Activated CD4-positive, alpha-beta T cell treated with anti-CD3 and anti-CD28 coated beads, Interleukin-2, amount 50 U/mL, for 1 hour (primary cell): ENCODE results near the gene TCN2.
"Not testable (repeated sequence)": the region's sequence is repeated elsewhere in the genome, so short reads cannot be mapped to it uniquely, and the experiment has no call there.

Experiments
- DNase-seq: peaks from one replicate; pipeline ENCODE4 v3.0.0-alpha.2; 2020

TCN2 gene

DNA sequence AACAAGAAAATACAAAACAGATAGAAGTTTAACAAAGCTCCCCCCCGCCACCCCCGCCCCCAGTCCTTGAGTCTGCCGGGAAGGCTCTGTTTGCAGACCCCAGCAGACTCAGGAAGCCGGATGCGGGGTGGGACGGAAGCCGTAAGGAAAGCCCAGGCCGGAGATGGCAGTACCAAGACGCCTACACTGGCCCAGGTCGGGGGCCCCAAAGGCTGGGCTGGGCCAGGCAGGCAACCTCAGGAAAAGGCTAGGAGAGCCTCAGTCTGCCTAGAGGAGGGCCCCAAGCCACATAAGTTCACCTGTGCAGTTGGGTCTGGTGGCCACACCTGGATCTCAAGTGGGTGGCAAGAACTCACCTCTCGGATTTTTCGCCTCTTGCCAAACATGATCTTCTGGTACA is 28.5 kb upstream of the TCN2 start:
- DNase-seq: no peak

DNA sequence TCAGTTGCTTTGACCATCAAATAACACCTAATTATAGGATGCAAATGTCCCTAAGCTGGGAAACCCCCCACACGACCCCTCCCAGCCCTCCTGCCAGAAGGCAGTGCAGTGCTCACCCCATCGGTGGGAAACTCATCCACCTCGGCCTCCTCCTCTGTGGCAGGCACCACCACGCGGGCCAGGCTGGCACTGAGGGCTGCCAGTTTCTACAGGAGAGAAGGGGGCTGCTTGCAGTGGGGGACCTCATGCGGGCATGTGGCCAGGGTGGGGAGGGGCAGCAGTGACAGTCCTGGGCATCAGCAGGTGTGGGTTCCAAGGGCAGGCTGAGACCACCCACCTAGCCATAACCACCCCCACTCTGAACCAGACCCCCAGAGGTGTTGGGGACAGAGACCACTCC is 26.1 kb upstream of the TCN2 start:
- no peak for DNase-seq

DNA sequence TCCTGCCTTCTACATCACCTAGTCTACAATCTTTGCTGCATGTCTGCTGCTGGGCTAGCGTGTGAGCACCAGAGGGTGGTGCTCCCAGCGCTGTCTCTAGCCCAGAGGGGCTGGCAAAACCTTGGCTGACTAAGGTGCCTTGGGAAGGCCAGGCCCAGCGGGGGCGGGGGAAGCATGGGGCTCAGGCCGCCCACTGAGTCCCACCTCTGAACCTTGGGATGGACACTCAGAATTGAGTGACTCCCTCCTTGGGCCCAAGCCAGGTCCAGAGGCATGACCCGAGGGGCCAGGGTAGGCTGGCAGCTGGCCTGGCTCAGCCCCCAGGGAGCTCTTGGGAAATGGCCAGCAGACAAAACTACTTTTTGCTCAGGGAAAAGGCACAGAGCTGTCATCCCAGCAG is 24.9 kb upstream of the TCN2 start:
- DNase-seq: no peak

DNA sequence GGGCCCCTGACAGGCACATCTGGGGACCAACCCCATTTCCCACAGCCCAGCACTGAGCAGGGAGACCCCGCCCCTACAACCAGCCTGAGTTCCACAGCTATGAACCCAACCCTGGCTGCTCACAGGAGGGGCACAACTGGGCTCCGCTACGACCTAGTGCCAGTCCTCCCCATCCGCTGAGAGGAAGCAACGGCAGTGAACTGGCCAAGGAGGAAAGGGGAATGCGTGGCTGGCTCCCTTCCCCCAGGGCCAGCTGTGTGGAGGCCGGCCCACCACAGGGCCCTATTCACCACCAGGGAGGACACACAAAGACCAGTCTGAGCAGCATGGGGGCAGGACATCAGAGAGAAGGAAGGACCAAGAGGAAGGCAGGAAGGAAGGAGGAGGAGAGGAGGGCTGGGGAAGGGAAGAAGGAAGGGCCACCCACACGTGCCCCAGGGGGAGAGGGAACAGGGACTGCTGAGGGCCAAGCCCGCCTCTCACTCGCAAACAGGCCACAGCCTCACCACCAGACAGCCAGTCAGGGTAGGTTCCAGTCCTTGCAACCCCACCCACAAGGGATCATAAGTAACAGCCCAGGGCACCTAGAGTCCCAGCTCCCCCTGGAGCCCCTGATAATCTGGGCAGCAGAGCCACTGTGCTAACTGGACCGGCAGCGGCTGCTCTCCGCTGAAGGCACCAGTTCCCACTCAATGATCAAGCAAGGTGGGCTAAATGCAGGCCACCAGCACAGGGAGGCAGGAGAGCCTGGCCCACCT is 24.0 kb upstream of the TCN2 start:
- DNase-seq: no peak

DNA sequence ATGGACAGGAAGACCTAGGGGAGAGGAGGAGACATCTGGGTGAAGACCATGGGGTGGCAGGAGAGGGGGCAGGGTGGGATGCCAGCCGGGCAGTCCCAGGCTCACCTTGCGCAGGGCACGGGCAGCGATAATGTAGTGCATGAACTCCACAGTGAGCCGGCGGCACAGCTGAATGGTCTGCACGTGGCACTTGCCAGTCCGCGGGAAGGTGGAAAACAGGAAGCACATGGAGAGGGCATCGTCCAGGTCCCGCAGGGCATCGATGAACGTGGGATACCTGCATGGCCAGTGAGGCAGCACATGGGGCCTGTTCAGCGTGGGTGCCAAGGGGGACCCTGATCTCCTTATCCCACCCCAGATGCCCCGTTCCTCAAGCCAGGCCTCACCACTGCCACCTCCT is 22.5 kb upstream of the TCN2 start:
- DNase-seq: no peak

DNA sequence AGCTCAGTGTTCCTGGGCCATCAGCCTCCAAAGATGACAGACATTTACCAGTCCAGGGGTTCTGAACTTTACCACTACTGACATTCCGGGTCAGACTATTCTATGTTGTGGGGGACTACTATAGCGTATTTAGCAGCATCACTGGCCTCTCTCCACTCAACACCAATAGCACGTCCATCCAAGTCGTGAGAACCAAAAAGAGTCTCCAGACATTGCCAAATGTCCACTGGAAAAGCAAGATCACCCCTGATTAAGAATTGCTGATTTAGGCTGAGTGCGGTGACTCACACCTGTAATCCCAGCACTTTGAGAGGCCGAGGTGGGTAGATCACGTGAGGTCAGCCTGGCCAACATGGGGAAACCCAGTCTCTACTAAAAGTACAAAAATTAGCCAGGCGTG is 20.6 kb upstream of the TCN2 start:
- no peak for DNase-seq

DNA sequence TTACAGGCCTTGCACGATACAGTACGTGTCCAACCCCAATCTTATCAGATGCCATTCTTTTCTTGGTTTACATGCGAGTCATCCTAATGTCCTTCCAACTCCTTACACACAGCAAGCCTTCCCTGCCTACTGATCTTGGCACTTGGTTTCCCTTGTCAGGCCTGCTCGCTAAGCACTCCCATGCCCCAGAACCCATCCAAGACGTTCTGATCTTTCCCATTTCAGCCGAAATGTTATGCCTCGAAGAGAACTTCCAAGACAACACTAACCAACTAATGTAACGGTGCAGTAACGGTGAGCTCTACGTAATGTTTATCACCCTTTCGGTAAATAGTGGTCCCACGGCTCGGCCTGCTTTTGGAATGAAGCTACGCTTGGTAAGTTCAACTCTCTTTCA is 15.8 kb upstream of the TCN2 start:
- no peak for DNase-seq

DNA sequence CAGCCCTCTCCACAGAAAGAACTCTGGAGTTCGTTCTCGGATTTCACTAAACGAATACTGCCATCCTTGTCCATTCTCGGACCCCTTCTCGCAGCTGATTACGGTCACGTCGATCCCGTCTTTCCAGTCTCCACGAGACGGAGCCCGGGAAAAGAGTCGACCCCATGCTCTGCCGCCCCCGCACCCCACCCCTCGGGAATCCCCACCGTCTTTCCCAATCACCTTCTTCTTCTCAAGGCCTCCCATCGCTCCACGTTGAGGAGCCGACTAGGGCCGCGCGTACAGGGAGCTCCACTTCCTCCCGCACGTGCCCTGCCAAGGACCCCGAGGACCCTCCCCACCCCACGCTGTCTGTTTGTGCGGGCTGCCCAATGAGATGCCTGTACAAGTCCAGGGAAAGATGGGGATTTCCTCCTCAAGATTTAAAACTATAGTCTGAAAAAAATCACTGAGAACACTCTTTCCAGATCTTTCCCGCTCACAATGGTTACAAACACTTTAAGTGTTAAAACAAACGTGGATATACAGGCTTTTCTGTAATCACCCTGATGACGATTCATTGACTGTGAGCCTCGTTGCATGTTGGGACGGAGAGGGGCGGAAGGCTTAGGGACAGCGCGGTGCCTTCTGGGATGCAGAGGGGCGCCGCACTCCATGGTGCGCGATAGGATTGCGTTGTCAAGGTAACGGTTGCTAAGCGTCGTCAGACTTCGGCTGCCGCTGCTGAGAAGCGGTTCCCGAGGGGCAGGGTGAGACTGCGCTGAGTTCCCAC is 15.2 kb upstream of the TCN2 start, which contains the start of gene PES1:
Gene PES1 (minus strand): TSS at position 323 of the 772 bp plus-strand sequence. CDS start 77 bp downstream, at position 246.
- peak; percentile 93 for DNase-seq

DNA sequence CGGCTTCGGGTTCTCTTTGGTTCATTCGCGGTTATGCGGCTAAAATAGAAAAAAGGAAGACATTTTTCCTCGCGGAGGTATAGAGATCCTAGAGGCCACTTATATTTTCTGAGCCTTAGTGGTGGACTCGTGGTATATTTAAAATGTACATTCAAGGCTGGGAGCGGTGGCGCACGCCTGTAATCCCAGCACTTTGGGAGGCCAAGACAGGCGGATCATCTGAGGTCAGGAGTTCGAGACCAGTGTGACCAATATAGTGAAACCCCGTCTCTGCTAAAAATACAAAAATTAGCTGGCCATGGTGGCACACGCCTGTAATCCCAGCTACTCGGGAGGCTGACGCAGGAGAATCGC is 14.6 kb upstream of the TCN2 start:
- DNase-seq: not testable (repeated sequence)

DNA sequence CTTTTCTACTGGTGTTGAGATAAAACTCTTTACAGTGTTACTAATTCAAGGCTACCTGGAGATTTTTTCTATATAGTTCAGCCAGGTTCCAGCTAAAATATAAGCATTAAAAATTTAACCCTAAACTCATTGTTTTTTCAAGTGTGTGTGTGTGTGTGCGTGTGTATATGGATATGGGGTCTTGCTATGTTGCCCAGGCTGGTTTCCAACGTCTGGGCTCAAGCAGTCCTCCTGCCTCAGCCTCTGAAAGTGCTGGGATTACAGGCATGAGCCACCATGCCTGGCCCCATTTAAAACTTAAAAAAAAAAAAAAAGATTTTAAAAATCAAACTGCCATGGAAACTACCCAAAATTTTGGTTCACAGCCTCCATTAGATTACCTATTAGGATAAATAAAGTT is 10.8 kb upstream of the TCN2 start:
- DNase-seq: no peak

DNA sequence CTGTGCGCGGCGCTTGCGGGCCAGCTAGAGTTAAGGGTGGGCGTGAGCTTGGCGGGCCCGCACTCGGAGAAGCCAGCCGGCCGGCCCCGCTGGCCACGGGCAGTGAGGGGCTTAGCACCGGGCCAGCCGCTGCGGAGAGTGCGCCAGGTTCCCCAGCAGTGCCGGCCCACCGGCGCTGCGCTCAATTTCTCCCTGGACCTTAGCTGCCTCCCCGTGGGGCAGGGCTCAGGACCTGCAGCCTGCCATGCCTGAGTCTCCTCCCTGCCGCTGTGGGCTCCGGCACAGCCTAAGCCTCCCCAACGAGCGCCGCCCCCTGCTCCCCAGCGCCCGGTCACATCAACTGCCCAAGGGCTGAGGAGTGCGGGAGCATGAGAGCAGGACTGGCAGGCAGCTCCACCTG is 10.1 kb upstream of the TCN2 start:
- no peak for DNase-seq

DNA sequence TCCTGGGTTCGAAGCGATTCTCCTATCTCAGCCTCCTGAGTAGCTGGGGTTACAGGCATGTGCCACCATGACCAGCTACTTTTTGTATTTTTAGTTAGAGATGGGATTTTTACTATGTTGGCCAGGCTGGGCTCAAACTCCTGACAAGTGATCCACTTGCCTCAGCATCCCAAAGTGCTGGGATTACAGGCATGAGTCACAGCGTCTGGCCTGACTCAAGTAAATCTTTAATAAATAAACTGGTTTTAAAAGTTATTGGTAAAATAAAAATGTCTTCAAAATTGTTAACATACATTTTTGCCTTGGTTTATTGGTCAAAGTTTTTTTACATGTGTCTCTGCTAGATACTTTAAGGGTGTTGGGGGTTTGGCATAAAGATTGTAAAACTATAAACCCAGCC is 8.0 kb upstream of the TCN2 start:
- DNase-seq: no peak

DNA sequence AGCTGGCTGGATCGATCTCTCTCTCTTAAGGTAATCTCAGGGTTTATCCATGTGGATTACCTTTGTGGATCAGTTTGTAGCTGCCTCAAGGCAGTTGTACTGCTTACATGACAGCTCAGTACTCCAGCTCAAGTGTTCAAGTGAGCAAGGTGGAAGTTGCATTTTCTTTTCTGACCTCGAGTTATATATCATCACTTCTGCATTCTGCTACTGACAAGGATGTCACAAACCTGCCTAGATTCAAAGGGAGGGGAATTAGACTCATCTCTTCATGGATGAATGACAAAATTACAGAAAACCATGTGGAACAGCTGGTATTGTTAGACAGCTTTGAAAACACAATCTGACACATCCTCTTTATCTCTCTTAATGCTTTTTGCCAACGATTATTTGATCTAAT is 6.1 kb upstream of the TCN2 start:
- no peak for DNase-seq

DNA sequence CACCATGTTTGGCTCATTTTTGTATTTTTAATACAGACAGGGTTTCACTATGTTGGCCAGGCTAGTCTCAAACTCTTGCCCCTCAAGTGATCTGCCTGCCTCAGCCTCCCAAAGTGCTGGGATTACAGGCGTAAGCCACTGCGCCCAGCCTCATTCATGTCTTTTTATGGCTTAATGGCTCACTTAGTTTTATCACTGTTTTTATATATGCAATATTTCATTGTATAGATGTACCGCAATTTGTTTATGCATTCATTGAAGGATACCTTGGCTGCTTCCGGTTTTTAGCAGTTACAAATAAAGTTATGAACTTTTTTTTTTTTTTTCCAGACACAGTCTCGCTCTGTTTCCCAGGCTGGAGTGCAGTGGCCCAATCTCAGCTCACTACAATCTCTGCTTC is 5.5 kb upstream of the TCN2 start:
- no peak for DNase-seq

DNA sequence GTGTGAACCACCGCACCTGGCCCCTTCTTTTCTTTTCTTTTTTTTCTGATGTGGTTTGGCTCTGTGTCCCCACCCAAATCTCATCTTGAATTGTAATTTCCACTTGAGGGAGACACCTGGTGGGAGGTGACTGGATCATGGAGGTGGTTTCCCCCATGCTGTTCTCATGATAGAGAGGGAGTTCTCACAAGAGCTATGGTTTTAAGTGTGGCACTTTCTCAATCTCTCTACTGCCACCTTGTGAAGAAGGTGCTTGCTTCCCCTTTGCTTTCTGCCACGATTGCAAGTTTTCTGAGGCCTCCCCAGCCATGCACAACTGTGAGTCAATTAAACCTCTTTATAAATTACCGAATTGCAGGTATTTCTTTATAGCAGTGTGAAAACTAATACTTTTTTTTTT is 4.9 kb upstream of the TCN2 start:
- DNase-seq: no peak

DNA sequence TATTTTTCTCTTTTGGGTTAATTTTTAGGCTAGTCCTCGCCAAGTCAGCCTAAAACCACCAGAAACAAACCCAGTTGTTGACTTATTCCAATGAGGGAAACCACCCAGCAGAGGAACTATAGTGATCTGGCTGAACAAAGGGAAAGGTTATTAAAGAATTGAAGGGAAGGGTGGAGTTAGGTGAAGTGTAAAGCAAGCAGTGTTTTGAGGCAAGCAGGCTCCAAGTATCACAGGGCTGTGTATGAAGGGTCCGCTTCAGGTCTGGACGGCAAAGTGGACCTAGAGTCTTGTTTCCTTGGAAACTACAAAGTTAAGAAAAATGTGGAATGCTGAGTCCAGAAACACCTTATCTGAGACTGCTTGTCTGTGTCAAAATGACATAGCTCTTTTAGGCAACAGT is 3.2 kb upstream of the TCN2 start:
- no peak for DNase-seq

DNA sequence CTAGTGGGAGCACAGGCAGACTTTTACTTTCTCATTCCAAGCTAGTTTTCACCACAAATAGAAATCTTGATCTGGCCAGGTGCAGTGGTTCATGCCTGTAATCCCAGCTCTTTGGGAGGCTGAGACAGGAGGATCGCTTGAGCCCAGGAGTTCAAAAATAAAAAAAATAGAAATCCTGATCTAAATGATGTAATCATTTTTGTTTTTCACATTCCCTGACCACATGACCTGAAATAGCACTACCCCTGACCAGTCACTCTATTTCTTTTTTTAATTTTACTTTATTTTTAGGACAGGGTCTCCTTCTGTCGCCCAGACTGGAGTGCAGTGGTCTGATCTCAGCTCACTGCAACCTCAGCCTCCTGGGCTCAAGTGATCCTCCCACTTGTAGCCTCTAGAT is 2.3 kb upstream of the TCN2 start:
- DNase-seq: no peak

DNA sequence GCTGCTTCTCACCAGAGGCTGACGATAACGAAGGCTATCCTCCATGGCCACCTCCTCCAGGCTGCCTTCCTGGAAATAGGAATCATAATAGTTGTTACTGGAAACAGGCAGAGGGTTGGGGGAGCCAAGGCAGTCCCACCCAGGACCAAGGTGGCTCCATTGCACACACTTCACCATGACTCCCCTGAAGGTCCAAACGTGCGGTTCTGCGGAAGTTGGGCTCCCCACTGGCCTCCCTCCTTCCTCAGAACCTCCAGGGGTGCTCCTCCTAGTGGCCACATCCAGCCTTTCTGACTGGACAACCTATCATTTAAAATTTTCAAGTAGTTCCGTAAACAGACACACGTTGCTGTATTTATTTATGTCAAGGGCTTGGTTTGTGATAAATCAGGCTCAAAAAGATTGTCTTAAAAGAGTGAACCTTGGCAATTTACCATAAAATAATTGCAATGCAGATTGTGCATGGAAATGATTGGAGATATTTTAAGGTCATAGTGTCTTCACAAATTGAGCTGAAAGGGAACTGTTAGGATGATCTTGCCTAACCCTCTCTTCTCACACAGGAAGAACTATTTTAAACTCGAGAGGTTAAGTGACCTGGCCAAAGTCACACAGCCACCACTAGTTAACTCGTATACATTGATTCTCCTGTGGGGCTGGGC is 1.4 kb upstream of the TCN2 start:
- peak; percentile 41 for DNase-seq

DNA sequence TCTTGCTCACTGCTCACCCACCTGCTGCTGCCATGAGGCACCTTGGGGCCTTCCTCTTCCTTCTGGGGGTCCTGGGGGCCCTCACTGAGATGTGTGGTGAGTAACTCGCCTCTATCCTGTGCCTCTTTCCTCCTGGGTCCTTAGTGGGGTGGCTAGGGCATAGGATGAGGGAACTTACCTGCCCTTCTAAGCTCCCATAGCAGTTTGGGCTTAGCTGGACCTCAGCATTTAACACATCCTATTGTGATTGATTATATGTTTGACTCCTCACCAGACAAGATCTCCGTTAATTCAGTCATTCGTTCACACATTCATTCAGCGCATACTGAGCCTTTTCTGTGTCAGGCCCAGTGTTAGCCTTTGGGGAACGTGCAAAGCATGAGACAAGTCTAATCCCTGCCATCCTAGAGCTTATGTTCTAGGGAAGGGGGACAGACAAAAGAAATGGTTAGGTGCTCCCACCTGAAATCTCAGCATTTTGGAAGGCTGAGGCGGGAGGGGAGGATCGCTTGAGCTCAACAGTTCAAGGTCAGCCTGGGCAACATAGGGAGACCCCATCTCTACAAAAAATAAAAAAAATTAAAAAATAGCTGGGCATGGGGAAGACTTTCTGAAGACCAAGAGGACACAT is 441 bp downstream of the TCN2 start:
- no peak for DNase-seq

DNA sequence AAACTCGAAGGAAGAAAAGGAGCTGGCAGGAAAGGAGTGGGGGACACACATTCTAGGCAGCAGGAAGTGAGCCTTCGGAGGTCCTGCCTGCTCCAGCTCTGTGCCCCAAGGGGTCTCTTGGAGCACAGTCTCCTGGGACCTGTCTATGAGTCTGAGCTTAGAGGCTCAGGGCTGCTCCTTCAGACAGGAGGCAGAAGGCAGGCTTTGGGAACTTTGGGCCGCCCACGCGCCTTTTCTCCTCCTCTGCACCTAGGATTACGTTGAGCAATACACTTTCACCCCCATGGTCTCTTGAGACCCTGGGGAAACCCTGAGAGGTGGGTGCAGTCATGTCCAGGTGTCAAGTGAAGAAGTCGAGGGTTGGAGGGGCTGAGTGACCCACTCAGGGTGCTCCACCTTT is 965 bp downstream of the TCN2 start:
- DNase-seq: no peak

DNA sequence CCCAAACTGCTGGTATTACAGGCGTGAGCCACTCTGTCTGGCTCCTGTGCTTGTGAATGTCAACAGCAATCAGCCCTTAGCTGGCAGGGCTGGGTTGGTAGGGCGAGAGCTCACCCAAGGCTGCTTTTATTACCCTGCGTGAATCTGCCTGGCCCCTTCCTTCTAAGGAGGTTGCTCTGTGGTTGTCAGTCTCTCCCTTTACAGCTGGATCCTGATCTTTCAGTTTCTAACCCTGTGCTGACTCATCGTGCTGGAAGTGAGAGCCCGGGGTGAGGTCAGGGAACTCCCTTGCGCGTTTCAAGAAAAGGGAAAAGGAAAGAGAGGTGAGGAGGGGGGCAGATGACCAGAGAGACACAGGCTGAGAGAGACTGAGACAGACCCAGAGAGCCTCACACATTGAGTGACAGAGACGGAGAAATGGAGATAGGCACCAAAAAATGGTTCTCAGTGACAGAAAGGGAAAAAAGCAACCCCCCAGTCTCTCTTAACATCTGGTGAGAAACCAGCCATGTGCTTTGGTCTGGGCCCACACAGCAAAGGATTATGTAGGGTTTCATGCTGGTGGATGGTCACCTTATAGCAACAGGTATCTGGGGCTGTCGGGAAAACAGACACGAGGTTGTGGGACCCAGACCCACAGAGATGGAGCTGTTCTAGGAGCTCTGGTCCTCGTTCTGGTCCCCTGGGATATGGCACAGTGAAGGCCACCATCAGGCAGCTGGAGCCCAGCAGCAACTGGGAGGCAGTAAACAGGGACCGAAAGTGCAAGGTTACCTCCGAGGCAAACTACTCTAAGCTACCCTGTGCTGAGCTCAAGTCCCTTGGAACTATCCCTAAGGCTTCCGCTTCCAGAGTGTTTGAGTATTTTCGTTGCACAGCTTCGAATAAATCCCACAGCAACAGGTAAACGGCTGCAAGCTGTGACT is 2.5 kb downstream of the TCN2 start:
- no peak for DNase-seq

DNA sequence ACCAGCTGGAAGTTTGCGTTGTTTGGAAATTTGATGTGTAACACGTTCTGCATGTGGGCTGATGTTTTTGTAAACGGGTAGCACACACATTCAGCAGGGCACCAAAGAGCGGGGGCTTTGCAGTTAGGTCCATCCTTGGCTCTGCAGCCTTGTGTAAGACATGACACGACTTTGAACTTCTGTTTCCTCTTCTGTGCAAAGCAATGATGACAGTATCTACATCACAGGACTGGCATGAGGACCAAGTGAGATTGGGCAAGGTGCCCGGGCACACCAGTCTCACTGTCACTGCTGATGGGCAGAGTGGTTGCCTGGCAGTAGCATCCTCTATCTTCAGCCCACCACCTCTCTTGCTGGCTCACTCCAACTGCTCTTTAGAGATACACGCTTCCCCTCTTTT is 3.3 kb downstream of the TCN2 start:
- DNase-seq: no peak

DNA sequence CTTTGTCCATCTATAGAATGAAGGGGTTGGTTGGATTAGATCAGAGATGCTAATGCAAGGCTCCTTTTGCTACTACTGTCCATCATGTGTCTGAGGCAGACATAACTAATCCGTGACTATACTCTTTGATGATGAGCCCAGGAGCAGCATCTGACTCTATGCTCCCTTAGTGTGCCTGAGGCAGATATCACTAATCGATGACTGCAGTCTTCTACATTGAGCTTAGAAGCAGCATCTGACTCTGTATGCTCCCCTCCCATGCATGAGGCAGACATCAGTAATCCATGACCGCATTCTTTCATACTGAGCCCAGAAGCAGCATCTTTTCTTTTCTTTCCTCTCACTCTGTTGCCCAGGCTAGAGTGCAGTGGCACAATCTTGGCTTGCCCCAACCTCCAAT is 4.2 kb downstream of the TCN2 start:
- DNase-seq: no peak
